ENCODE data around the gene CCT3.
"Not testable (repeated sequence)": the region's sequence is repeated elsewhere in the genome, so short reads cannot be mapped to it uniquely, and the experiment has no call there.

Gene CCT3

DNA sequence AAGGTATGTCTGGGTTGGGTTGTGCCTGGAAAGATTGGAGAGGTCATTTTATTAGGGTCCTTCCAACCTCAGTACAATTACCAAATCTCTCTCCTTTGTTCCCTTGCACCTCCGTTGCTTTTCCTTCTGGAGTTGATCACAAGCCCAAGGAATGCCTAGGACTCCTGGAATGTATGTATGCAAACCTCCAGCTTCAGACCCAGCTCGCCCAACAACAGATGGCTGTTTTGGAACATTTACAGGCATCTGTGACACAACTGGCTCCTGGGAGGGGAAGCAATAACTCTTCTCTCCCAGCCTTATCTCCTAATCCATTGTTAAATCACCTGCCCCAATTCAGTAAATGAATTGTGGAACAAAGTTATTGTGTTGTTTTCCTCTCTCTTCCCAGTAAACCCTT is 8.5 kb upstream of the CCT3 start:
- TF ChIP-seq, protein P1, sequence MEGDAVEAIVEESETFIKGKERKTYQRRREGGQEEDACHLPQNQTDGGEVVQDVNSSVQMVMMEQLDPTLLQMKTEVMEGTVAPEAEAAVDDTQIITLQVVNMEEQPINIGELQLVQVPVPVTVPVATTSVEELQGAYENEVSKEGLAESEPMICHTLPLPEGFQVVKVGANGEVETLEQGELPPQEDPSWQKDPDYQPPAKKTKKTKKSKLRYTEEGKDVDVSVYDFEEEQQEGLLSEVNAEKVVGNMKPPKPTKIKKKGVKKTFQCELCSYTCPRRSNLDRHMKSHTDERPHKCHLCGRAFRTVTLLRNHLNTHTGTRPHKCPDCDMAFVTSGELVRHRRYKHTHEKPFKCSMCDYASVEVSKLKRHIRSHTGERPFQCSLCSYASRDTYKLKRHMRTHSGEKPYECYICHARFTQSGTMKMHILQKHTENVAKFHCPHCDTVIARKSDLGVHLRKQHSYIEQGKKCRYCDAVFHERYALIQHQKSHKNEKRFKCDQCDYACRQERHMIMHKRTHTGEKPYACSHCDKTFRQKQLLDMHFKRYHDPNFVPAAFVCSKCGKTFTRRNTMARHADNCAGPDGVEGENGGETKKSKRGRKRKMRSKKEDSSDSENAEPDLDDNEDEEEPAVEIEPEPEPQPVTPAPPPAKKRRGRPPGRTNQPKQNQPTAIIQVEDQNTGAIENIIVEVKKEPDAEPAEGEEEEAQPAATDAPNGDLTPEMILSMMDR (IDR thresholded peaks at IDR 0.05; ENCODE audit: insufficient read depth, low read depth, low read length, missing control alignments) = no peak

GRCh38 chr1:156346035-156346434 is 7.9 kb upstream of the CCT3 start:
- not testable (repeated sequence) for DNase-seq (ENCODE audit: low read depth); H3K4me3 ChIP-seq (ENCODE audit: low read depth, low read length)

More for the DNA sequence above, 8.5 kb upstream of the CCT3 start:
- no peak for DNase-seq (ENCODE audit: low read depth)
- H3K4me3 ChIP-seq (ENCODE audit: low read depth, low read length) = no peak overlapping the region

GRCh38 chr1:156344409-156344808 is 6.3 kb upstream of the CCT3 start:
- TF ChIP-seq, protein P1 (IDR thresholded peaks at IDR 0.05; ENCODE audit: insufficient read depth, low read depth, low read length, missing control alignments) = no peak
- no peak for DNase-seq (ENCODE audit: low read depth)

DNA sequence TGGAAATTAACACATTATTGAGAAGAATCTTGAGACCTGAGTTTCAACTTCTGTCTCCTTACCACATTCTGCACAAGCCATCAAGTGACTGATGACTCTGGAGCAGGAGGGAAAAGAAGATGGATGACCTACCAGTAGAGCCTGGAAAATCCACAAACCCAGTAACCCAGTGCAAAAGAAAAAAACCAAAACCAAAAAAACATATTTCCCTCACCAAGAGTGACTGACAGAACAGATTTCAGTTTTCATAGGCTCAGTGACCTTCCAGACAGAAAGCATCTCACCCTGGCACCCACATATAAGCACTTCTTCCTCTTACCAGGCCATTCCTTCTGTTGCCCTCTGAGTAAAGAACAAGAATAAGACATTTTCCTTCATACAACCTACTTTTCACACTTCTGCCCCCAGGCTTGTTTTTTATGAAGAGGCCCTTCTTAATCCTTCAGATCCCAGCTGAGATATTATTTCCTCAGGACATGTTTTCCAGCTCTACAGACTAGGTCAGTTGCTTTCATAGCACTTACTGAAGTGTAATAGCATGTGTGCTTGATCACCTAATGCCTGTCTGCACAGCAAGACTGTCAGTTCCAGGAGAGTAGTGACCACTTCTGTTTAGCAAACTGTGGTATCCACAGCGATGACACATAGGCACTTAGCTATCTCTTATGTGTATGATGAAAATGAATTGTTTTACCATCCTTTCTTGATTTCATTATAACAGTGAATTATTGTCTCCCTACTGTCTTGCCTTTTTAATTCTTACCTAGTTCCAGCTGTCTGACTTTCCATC is 4.3 kb upstream of the CCT3 start:
- no peak for DNase-seq (ENCODE audit: low read depth)
- H3K4me3 ChIP-seq (ENCODE audit: low read depth, low read length) = no peak overlapping the region
- TF ChIP-seq, protein P1 (IDR thresholded peaks at IDR 0.05; ENCODE audit: insufficient read depth, low read depth, low read length, missing control alignments) = no peak

More at GRCh38 chr1:156344409-156344808, 6.3 kb upstream of the CCT3 start:
- H3K4me3 ChIP-seq (ENCODE audit: low read depth, low read length) = no peak overlapping the region

DNA sequence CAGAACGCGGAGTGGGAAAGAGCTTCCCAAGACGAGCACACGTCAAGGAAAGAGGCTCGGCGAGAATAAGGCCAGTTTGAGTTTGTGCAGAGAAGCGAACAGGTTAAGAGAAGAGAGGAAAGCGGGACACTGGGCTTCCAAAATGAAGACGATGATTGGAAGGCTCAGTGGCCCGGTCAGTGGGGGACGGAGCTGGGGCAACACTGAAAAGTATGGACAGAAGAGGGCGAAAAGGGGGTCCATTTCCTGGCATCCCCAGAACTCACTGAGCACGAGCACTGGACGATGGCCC is 258 bp downstream of the CCT3 start:
- TF ChIP-seq, protein P1 (IDR thresholded peaks at IDR 0.05; ENCODE audit: insufficient read depth, low read depth, low read length, missing control alignments) = no peak
- DNase-seq (ENCODE audit: low read depth) = no peak
- H3K4me3 ChIP-seq (ENCODE audit: low read depth, low read length) = peak overlapping the region; percentile 84

GRCh38 chr1:156337052-156337887 is 822 bp downstream of the CCT3 start:
- DNase-seq (ENCODE audit: low read depth) = peak; percentile 7
- peak overlapping the region; percentile 84 for H3K4me3 ChIP-seq (ENCODE audit: low read depth, low read length)
- TF ChIP-seq, protein P1 (IDR thresholded peaks at IDR 0.05; ENCODE audit: insufficient read depth, low read depth, low read length, missing control alignments) = no peak

DNA sequence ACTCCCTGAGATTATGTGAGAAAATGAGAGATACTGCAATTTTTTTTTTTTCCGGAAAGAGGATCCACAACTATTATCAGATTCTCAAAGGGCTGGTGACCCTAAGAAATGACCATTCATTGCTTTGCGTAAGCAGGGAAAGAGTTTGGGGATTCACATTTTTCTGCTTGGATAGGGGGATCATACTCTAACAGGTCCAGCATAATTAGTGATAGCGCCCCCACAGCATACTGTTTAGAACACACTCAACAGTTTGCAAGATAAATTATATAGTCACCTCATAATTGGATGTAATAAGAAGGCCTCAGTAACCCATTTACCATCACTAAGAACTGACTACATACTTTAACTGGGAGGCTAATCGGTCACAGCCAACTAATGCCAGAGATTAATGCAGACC is 1.9 kb downstream of the CCT3 start:
- peak overlapping the region; percentile 84 for H3K4me3 ChIP-seq (ENCODE audit: low read depth, low read length)
- DNase-seq (ENCODE audit: low read depth) = peak; percentile 41
- TF ChIP-seq, protein P1 (IDR thresholded peaks at IDR 0.05; ENCODE audit: insufficient read depth, low read depth, low read length, missing control alignments) = peak; percentile 39

DNA sequence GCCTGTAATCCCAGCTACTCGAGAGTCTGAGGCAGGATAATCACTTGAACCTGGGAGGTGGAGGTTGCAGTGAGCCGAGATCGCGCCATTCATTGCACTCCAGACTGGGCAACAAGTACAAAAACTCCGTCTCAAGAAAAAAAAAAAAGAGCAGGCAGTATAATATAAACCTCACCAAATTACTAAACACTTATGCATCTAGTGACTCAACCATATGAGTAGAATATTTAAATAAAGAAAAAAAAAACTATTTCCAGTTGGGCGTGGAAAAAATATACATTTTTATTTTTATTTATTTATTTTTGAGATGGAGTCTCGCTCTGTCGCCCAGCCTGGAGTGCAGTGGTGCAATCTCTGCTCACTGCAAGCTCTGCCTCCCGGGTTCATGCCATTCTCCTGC is 14.9 kb downstream of the CCT3 start:
- DNase-seq (ENCODE audit: low read depth); H3K4me3 ChIP-seq (ENCODE audit: low read depth, low read length): not testable (repeated sequence)
